GM18511 (cell line): ENCODE data around the gene KRTAP1-4.
"Not testable (repeated sequence)": the region's sequence is repeated elsewhere in the genome, so short reads cannot be mapped to it uniquely, and the experiment has no call there.

Experiments used
- ATAC-seq: cut with Tn5 transposase; IDR thresholded peaks from one replicate; pipeline ENCODE4 v1.9.1; 2021; ENCODE audit warnings: mild to moderate bottlenecking, moderate library complexity; ENCODE audit not compliant: unreplicated experiment

The KRTAP1-4 gene

GRCh38 chr17:41008811-41009210, 21.2 kb downstream of the KRTAP1-4 start, which contains the start of gene KRTAP3-1:
TSS of gene KRTAP3-1 (minus strand) at chr17:41009128. CDS start at chr17:41009074, 54 bp downstream.
- no peak for ATAC-seq

DNA sequence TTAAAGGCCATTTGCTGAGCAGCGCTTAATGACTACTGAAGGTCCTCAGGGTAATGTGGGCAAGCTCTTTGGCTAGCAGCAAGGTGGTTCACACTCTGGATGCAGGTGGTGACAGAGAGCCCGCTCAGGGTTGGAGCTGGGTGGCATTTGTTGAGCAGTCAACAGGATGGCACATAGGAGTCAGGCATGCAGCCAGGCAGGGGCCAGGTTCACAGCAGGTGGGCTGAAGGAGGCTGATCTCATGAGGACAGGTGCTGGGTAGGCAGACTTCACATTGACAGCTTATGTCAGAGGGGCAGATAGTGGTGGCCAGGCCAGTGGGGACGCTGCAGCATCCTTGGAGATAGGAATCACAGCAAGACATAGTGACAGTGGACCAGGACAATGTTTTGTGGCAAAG, 25.6 kb downstream of the KRTAP1-4 start:
- ATAC-seq: no peak

- ATAC-seq: no peak
Measured at GRCh38 chr17:41003926-41004325, 26.1 kb downstream of the KRTAP1-4 start.

- ATAC-seq: no peak
Measured at GRCh38 chr17:41002814-41003213, 27.2 kb downstream of the KRTAP1-4 start.

- ATAC-seq: no peak
Measured at GRCh38 chr17:41001795-41002194, 28.2 kb downstream of the KRTAP1-4 start.

GRCh38 chr17:40999563-40999962, 30.4 kb downstream of the KRTAP1-4 start, which contains the start of gene KRTAP3-2:
TSS of gene KRTAP3-2 (minus strand) at chr17:40999906. CDS start at chr17:40999853, 53 bp downstream.
- ATAC-seq: not testable (repeated sequence)

DNA sequence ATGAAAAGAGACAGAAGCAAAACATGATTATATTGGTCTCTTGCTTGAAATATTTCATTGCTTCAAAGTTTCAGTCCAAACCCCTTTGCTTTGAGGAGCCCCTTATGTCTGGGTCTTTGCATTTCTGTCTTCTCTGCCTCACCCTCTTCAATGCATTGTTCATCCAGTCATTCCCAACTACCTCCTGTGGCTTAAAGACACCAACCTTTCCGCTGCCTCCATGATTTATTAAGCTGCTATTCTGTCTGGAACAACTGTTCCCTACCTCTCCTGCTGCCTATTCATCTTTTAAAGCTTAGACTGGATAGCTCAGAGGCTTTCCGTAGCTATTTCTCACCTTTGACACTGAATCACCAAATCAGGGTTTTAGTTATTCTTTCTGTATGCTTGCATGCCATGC, 32.6 kb downstream of the KRTAP1-4 start:
- ATAC-seq: no peak

DNA sequence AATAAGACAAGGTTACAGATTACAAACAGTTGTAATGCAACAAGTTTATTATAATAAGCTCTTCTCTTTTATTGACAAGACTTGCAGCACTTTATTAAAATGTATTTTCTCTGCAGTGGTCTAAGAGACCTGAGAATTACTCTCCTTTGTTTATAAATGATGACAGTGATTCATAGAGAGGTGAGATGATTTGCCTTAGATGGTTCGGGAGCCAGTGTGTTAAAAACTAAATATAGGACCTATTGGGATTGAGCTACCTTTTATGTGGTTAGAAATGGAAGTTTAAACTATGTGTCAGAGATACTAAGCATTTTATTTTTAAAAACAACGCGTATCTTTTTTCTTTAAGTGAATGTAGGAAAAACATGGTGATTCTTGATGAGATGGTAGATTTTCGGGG, 33.2 kb downstream of the KRTAP1-4 start:
- no peak for ATAC-seq

- ATAC-seq: no peak
Measured at GRCh38 chr17:40995116-40995515, 34.9 kb downstream of the KRTAP1-4 start.

DNA sequence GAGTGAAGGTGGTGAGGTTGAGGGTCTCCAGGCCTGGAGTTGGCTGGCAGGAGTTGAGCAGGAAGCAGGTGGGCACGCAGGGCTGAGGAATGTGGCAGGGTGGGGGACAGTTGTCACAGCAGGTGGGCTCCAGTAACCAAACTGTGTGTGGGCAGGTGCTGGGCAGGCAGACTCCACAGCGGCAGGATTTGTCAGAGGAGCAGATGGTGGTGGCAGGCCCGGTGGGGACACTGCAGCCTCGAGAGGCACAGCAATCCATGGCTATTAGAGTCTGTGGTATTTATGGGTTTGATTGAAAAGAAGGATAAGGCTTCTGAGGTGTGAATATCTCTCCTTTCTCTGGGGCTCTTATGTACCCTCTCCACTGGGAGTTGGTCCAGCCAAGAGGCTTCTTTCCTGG, 36.2 kb downstream of the KRTAP1-4 start, which contains the start of gene KRTAP3-3:
TSS of gene KRTAP3-3 (minus strand) at position 326 of the 400 bp plus-strand sequence. CDS start at position 259, 67 bp downstream.
- no peak for ATAC-seq

GRCh38 chr17:40993084-40993483, 36.9 kb downstream of the KRTAP1-4 start:
- no peak for ATAC-seq

- no peak for ATAC-seq
Measured at GRCh38 chr17:40992666-40993065, 37.3 kb downstream of the KRTAP1-4 start.

- ATAC-seq: no peak
Measured at GRCh38 chr17:40986920-40987319, 43.1 kb downstream of the KRTAP1-4 start.

DNA sequence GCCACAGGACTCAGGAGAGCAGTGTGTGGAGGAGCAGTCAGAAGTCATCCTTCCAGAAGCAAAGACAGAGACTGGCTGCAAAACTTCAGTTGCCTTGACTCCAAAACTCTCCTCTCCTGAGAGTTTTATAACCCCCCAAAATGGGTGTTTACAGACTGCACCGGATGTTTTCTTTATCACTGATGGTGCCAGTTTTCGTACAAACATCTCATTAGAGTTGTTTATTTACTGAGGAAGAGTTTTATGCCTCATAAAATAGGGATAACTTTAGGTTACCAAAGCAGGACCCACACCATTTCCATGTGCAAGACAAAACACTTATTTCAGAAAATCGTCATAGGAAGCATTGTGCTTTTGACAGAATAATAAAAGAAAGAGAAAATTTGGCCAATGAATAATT, 45.8 kb downstream of the KRTAP1-4 start, which contains the start of gene KRT40:
TSS of gene KRT40 (minus strand) at position 101 of the 400 bp plus-strand sequence. CDS start at position 48, 53 bp downstream.
- no peak for ATAC-seq

- ATAC-seq: no peak
Measured at GRCh38 chr17:40981115-40981514, 48.9 kb downstream of the KRTAP1-4 start.

- no peak for ATAC-seq
Measured at GRCh38 chr17:40980596-40980995, 49.4 kb downstream of the KRTAP1-4 start.

- ATAC-seq: no peak
Measured at GRCh38 chr17:40980117-40980516, 49.9 kb downstream of the KRTAP1-4 start.
